BJ (cell line): ENCODE data around the gene KRTAP5-2. TPM values are rescaled to one million over a fixed set of nuclear protein-coding genes. Genes with fewer than 3 reads are reported as not detected.

Experiments used
- CTCF ChIA-PET: fragments of 350-600 bp; formaldehyde crosslinking; extraction: SDS; loops from one replicate; lab custom pipeline; 2021; ENCODE audit warnings: antibody characterized with exemption, inconsistent platforms; lab: Yijun Ruan, JAX
- POLR2A ChIA-PET: fragments of 300-600 bp; sonication (Branson Sonifier 250); formaldehyde crosslinking; extraction: SDS; loops from one replicate; lab custom pipeline; 2021; ENCODE audit warnings: antibody characterized with exemption; lab: Charles Lee
- DNase-seq: peaks from one replicate; pipeline ENCODE4 v3.0.0-alpha.2; 2011; ENCODE audit warnings: low read depth
- H3K27me3 ChIP-seq: 2 replicates; pipeline ENCODE4 v1.6.0; 2011; ENCODE audit warnings: low read length; ENCODE audit not compliant: control insufficient read depth, insufficient read depth
- H3K36me3 ChIP-seq: 2 replicates; pipeline ENCODE4 v1.5.1; 2011; ENCODE audit warnings: low read length; ENCODE audit not compliant: control insufficient read depth, insufficient read depth
- H3K4me3 ChIP-seq: 2 replicates; pipeline ENCODE4 v1.5.1; 2011; ENCODE audit warnings: low read depth, mild to moderate bottlenecking, control low read depth, low read length
- polyA plus RNA-seq: library from polyadenylated mRNA; depleted of rRNA; stranded (reverse); fragments of >200 nt; gene quantifications from 2 replicates; pipeline ENCODE4 v1.2.3, GENCODE V29; 2011
- TF ChIP-seq, protein P1 (sequence below): IDR thresholded peaks from 2 replicates; pipeline ENCODE4 v1.5.1; 2011; ENCODE audit warnings: low read depth, mild to moderate bottlenecking, control low read depth, inconsistent platforms, low read length, moderate library complexity; ENCODE audit not compliant: insufficient read depth

The KRTAP5-2 gene
- polyA plus RNA-seq, 1 experiment = not detected

DNA sequence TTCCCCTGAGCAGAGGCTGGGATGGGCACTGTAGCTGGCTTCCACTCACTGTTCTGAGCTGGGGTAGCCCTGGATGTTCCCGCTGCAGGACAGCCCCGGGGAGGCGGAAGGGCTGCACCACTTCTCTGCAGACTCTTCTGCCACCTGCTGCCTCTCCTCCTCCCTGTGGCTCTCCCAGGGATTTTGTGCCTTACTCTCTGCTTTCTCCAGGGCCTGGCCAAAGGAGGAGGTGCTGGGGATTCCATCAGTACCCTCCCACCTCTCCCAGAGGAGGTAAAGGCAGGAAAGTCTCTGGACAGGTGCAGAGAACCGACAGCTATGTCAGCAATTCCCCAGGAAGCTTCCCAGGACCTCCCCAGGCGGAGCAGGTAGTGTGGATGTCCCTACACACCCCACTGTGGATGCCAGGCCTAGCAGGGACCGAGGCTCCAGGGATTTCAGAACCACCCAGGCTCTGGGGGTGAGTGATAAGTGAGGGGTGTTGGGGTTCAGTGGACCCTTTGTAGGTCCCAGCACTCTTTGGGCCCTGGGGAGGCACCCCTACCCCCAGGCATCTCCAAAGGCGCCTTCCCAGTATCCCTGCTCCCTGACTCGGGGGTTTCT, 37.3 kb downstream of the KRTAP5-2 start:
- CTCF ChIA-PET = interaction anchor here (1.3 to 6.5 kb wide), 3 partner anchors 14 to 34 kb away, joined by 4 to 62 read pairs (median 29); no protein-coding TSS in a partner anchor
- POLR2A ChIA-PET = no interaction called here
- H3K27me3 ChIP-seq = no peaks in the 10 kb centered on the region
- peaks cover 9% of the 10 kb centered on the region for H3K36me3 ChIP-seq
- H3K4me3 ChIP-seq = no peak overlapping the region
- TF ChIP-seq, protein P1, sequence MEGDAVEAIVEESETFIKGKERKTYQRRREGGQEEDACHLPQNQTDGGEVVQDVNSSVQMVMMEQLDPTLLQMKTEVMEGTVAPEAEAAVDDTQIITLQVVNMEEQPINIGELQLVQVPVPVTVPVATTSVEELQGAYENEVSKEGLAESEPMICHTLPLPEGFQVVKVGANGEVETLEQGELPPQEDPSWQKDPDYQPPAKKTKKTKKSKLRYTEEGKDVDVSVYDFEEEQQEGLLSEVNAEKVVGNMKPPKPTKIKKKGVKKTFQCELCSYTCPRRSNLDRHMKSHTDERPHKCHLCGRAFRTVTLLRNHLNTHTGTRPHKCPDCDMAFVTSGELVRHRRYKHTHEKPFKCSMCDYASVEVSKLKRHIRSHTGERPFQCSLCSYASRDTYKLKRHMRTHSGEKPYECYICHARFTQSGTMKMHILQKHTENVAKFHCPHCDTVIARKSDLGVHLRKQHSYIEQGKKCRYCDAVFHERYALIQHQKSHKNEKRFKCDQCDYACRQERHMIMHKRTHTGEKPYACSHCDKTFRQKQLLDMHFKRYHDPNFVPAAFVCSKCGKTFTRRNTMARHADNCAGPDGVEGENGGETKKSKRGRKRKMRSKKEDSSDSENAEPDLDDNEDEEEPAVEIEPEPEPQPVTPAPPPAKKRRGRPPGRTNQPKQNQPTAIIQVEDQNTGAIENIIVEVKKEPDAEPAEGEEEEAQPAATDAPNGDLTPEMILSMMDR = no peak
- DNase-seq = no peak

DNA sequence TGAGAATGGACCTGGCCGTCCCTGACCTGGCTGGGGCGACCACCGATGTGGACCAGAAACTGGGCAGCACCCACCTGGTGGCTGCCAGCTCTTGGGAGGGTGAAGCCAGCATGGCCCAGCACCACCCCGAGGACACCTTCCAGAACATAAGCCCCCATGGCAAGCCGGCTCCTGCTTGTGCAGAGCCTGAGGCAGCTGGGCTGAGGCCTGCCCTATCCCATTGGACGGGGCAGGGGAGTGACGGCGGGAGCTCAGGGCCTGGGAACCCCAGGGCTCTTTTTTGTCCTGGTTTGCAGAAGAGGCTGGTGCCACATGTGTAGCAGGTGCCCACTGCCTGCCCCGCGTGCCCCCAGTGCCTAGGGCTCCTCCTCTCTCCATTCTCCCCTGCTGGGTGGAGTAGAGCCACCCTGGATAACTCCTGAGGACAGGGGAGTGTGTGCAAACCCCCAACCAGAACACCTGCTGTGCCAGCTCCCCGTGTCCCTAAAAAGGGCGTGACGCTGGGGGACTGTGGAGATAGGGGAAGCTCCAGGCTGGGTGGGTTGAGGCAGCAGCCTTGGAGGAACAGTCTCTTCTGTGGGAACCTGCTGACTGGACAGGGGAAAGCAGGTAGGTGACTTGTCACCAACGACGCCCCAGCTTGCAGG, 38.0 kb downstream of the KRTAP5-2 start:
- peaks cover 8% of the 10 kb centered on the region for H3K36me3 ChIP-seq
- DNase-seq = no peak
- ChIA-PET CTCF (interaction anchor here (1.2 to 6.5 kb wide), 4 partner anchors 10 to 35 kb away, joined by 4 to 62 read pairs (median 16); no protein-coding TSS in a partner anchor), POLR2A (no interaction called here)
- no peak overlapping the region for H3K4me3 ChIP-seq
- TF ChIP-seq, protein P1 = no peak
- no peaks in the 10 kb centered on the region for H3K27me3 ChIP-seq

DNA sequence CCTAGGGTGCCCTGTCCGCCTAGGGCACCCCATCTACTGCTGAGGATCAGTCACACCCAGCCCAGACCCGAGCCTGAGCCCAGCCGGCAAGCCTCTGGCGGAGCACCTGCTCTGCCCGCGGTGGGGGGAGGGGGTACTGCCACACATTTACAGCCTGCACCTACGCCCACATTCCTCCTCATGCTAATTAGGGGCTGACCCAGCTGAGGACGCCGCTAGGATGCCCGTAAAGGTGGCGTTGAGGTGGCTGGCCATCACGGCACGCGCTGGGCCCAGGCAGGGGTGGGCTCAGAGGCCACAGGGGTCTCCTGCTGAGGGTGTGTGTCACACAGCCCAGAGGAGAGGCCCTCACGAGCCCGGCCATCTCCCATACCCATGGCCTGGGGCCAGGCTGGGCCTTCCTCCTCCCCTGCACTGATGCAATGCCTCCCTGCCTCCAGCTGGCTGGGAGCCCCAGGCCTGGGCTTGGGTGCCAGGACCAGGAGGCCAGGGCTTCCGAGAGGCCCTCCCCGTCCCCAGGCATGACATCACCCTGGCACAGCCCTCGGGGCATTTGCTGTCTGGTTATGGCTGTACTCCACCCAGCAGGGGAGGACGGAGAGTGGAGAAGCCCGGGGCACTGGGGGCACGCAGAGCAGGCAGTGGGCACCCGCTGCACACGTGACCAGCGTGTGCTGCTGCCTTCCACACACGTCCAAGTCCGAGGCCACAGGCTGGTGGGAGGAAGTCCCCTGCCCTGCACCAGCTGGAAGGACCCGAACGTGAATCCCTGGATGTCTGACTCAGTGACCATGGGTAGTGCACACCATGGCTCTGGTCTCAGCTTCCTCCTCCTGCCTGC, 38.8 kb downstream of the KRTAP5-2 start:
- peak; percentile 39 for DNase-seq
- POLR2A ChIA-PET = no interaction called here
- H3K4me3 ChIP-seq = no peak overlapping the region
- peaks cover 8% of the 10 kb centered on the region for H3K36me3 ChIP-seq
- CTCF ChIA-PET = interaction anchor here (0.6 to 6.5 kb wide), 6 partner anchors 9 to 135 kb away, joined by 3 to 62 read pairs (median 4); no protein-coding TSS in a partner anchor
- TF ChIP-seq, protein P1 = no peak
- no peaks in the 10 kb centered on the region for H3K27me3 ChIP-seq

DNA sequence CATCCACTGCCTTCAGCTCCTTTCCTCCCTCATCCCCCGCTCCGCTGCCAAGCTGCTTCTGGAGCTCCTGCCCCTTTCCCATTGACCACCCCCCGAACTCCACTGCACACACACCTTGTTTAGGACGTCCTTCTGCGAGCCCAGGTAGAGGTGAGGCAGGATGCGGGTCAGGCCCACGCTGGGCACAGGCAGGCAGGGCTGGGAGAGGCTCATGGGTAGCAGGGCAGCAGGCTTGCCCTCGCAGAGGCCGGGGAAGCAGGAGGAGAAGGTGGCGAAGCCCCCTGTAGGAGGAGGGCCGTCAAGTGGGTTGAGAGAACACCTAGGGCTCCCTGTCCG, 39.4 kb downstream of the KRTAP5-2 start:
- POLR2A ChIA-PET = no interaction called here
- no peak for DNase-seq
- Histone ChIP-seq H3K36me3 (peaks cover 8% of the 10 kb centered on the region), H3K4me3 (no peak overlapping the region), H3K27me3 (no peaks in the 10 kb centered on the region)
- CTCF ChIA-PET = interaction anchor here (0.6 to 6.5 kb wide), 4 partner anchors 9 to 135 kb away, joined by 3 to 62 read pairs (median 16); no protein-coding TSS in a partner anchor
- TF ChIP-seq, protein P1 = no peak
